Calu3 (cell line): ENCODE data around the gene LHX3. TPM values are rescaled to one million over a fixed set of nuclear protein-coding genes. Genes with fewer than 3 reads are reported as not detected.

Experiments used
- BruUV-seq: library from RNA; stranded (reverse); fragments of 400-500 nt; replicated peaks from 2 replicates; lab custom pipeline; 2021; lab: Mats Ljungman, UMichigan
- CTCF ChIA-PET: fragments of 300-600 bp; sonication (Branson Sonifier 250); formaldehyde crosslinking; loops from one replicate; lab custom pipeline; 2022; ENCODE audit warnings: antibody characterized with exemption; lab: Charles Lee
- DNase-seq: peaks from one replicate; pipeline ENCODE4 v3.0.0; 2022
- H3K27ac Mint-ChIP-seq: one replicate; pipeline ENCODE4 v1.8.0; 2022; ENCODE audit warnings: mixed read lengths; ENCODE audit not compliant: unreplicated experiment
- H3K27me3 Mint-ChIP-seq: one replicate; pipeline ENCODE4 v1.8.0; 2022; ENCODE audit warnings: mixed read lengths; ENCODE audit not compliant: unreplicated experiment
- H3K36me3 Mint-ChIP-seq: one replicate; pipeline ENCODE4 v1.8.0; 2022; ENCODE audit warnings: mild to moderate bottlenecking, moderate library complexity, mixed read lengths; ENCODE audit not compliant: insufficient read depth, unreplicated experiment
- H3K4me1 Mint-ChIP-seq: one replicate; pipeline ENCODE4 v1.8.0; 2022; ENCODE audit warnings: mild to moderate bottlenecking, low read depth, mixed read lengths; ENCODE audit not compliant: unreplicated experiment
- H3K4me3 Mint-ChIP-seq: one replicate; pipeline ENCODE4 v1.8.0; 2022; ENCODE audit warnings: mild to moderate bottlenecking, low read depth, moderate library complexity, mixed read lengths; ENCODE audit not compliant: unreplicated experiment
- H3K9me3 Mint-ChIP-seq: one replicate; pipeline ENCODE4 v1.8.0; 2022; ENCODE audit warnings: low read depth, mixed read lengths; ENCODE audit not compliant: unreplicated experiment
- intact Hi-C: fragments of 100-400 bp; cut with micrococcal nuclease; formaldehyde crosslinking; loops from one replicate; pipeline ENCODE4 v1.10.0; 2022; ENCODE audit not compliant: unreplicated experiment
- total RNA-seq: library from RNA; stranded (reverse); gene quantifications from 2 replicates; pipeline ENCODE4 v1.2.3, GENCODE V29; 2022
- TF ChIP-seq, protein P1 (sequence below): fragments of 200-600 bp; IDR thresholded peaks from one replicate; pipeline ENCODE4 v1.8.0; 2022; ENCODE audit warnings: antibody characterized with exemption; ENCODE audit not compliant: unreplicated experiment

Gene LHX3
- total RNA-seq, 1 experiment from 2014 or later = not detected

DNA sequence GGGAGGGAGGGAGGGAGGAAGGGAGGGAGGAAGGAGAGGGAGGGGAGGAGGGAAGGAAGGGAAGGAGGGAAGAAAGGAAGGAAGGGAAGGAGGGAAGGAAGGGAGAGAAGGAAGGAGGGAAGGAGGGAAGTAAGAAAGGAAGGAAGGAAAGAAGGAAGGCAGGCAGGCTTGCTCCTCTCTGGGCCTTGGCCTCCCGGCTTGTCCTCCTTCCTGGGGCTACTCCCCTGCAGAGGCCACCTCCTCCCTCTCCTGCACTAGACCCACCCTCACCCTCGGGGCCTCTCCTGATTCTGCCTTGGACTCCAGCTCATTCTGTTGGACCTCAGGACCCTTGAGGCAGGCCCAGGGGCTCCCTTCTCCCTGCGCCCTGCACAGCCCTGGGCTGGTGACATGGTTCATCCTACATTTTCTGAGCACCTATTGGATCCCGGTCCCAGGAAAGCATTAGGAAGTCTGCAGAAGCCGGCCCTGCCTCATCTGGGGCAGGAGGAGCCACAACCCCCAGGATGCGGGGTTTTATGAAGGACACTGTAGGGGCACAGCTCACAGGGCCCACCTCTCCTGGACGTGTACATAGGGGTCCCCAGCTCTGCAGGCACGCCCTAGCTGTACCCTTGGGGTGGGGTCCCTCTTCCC is 23.0 kb downstream of the LHX3 start:
- intact Hi-C loops = no loop called here
- TF ChIP-seq, protein P1, sequence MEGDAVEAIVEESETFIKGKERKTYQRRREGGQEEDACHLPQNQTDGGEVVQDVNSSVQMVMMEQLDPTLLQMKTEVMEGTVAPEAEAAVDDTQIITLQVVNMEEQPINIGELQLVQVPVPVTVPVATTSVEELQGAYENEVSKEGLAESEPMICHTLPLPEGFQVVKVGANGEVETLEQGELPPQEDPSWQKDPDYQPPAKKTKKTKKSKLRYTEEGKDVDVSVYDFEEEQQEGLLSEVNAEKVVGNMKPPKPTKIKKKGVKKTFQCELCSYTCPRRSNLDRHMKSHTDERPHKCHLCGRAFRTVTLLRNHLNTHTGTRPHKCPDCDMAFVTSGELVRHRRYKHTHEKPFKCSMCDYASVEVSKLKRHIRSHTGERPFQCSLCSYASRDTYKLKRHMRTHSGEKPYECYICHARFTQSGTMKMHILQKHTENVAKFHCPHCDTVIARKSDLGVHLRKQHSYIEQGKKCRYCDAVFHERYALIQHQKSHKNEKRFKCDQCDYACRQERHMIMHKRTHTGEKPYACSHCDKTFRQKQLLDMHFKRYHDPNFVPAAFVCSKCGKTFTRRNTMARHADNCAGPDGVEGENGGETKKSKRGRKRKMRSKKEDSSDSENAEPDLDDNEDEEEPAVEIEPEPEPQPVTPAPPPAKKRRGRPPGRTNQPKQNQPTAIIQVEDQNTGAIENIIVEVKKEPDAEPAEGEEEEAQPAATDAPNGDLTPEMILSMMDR = no peak
- H3K4me3 Mint-ChIP-seq = no peak overlapping the region
- peaks cover 92% of the 10 kb centered on the region for H3K27me3 Mint-ChIP-seq
- H3K36me3 Mint-ChIP-seq = no peaks in the 10 kb centered on the region
- H3K4me1 Mint-ChIP-seq = no peaks in the 10 kb centered on the region
- no peak for DNase-seq
- CTCF ChIA-PET = interaction anchor here (0.7 kb wide), 1 partner anchor 204 kb away, joined by 3 read pairs; no protein-coding TSS in a partner anchor
- H3K27ac Mint-ChIP-seq = no peak overlapping the region
- BruUV-seq = no TSS peak
- no peaks in the 10 kb centered on the region for H3K9me3 Mint-ChIP-seq

- CTCF ChIA-PET = no interaction called here
- no peaks in the 10 kb centered on the region for H3K4me1 Mint-ChIP-seq
- peaks cover 78% of the 10 kb centered on the region for H3K27me3 Mint-ChIP-seq
- no peak overlapping the region for H3K4me3 Mint-ChIP-seq
- DNase-seq = no peak
- no TSS peak for BruUV-seq
- TF ChIP-seq, protein P1 = no peak
- intact Hi-C loops = no loop called here
- no peaks in the 10 kb centered on the region for H3K9me3 Mint-ChIP-seq
- no peak overlapping the region for H3K27ac Mint-ChIP-seq
- no peaks in the 10 kb centered on the region for H3K36me3 Mint-ChIP-seq
Observed at GRCh38 chr9:136180586-136180985, 24.3 kb downstream of the LHX3 start.

DNA sequence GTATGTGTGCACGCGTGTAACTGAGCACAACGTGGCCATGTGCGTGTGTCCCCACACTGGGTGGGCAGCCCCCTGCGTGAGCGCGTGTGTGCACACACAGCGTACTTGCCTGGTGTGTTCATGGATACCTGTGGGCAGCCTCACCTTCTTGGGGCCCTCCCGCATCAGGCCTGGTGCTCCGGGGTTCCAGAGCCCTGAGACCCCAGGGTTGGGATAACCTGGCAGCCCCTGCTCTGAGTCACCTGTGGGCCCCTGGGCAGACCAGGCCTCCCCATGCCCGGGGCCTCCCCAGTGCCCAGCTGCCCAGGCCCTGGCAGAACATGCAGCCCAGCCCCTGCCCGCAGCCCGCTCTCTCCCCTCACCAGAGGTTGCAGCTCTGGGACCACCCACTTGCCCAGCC is 25.2 kb downstream of the LHX3 start:
- intact Hi-C loops = no loop called here
- H3K27me3 Mint-ChIP-seq = peaks cover 70% of the 10 kb centered on the region
- no TSS peak for BruUV-seq

DNA sequence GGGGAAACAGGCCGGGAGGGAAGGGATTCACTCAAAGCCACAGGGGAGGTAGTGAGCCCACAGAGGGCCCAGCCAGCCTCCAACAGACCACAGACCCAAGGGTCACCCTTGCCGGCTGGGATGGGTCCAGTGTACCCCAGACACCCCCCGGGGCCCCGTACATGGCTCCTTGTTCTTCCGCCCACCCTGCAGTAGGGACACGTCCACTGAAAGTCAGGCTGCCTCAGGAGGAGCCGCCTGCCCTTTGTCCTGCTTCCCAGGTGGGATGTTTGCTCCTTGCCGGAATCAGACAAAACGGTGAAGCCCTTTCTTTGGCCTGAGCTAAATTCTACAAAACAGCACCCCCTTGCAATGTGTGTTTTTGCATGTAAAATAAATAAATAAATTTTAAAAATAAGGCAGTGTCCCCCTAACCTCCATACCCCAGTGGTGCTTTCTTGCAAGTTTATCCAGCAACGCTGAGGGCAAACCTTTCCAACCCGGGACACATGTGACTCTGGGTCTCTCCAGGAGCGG is 25.8 kb downstream of the LHX3 start:
- H3K27ac Mint-ChIP-seq = no peak overlapping the region
- intact Hi-C loops = no loop called here
- no TSS peak for BruUV-seq
- no peaks in the 10 kb centered on the region for H3K4me1 Mint-ChIP-seq
- H3K4me3 Mint-ChIP-seq = no peak overlapping the region
- CTCF ChIA-PET = no interaction called here
- TF ChIP-seq, protein P1 = no peak
- H3K36me3 Mint-ChIP-seq = no peaks in the 10 kb centered on the region
- no peak for DNase-seq
- no peaks in the 10 kb centered on the region for H3K9me3 Mint-ChIP-seq
- H3K27me3 Mint-ChIP-seq = peaks cover 64% of the 10 kb centered on the region

More for the DNA sequence above, 25.2 kb downstream of the LHX3 start:
- H3K4me3 Mint-ChIP-seq = no peak overlapping the region
- no peaks in the 10 kb centered on the region for H3K36me3 Mint-ChIP-seq
- no peak overlapping the region for H3K27ac Mint-ChIP-seq
- CTCF ChIA-PET = no interaction called here
- H3K9me3 Mint-ChIP-seq = no peaks in the 10 kb centered on the region
- no peak for DNase-seq
- no peaks in the 10 kb centered on the region for H3K4me1 Mint-ChIP-seq
- TF ChIP-seq, protein P1 = no peak
